Neuronal stem cell (in vitro differentiated cells): ENCODE measurements around the gene C22orf42. TPM values are rescaled to one million over a fixed set of nuclear protein-coding genes. Genes with fewer than 3 reads are reported as not detected.

ENCODE experiments used
- DNase-seq: peaks from one replicate; pipeline ENCODE4 v3.0.0-alpha.2; 2013; ENCODE audit warnings: low spot score
- H2AFZ ChIP-seq: one replicate; pipeline ENCODE4 v1.6.1; 2013; ENCODE audit warnings: mild to moderate bottlenecking, low read length, inconsistent platforms
- H2AK5ac ChIP-seq: 2 replicates; pipeline ENCODE4 v1.6.1; 2013; ENCODE audit warnings: low read depth, mild to moderate bottlenecking, inconsistent platforms, low read length, moderate library complexity, mixed read lengths
- H2BK120ac ChIP-seq: 2 replicates; pipeline ENCODE4 v1.6.1; 2013; ENCODE audit warnings: low read depth, mild to moderate bottlenecking, inconsistent platforms, low read length, moderate library complexity, mixed read lengths
- H2BK12ac ChIP-seq: one replicate; pipeline ENCODE4 v1.6.1; 2013; ENCODE audit warnings: low read length, inconsistent platforms
- H2BK15ac ChIP-seq: 2 replicates; pipeline ENCODE4 v1.6.1; 2013; ENCODE audit warnings: mild to moderate bottlenecking, low read length, inconsistent platforms, mixed read lengths
- H2BK5ac ChIP-seq: one replicate; pipeline ENCODE4 v1.6.1; 2013; ENCODE audit warnings: inconsistent platforms, mild to moderate bottlenecking, low read length, moderate library complexity
- H3K14ac ChIP-seq: one replicate; pipeline ENCODE4 v1.6.1; 2013; ENCODE audit warnings: low read length, inconsistent platforms
- H3K18ac ChIP-seq: 2 replicates; pipeline ENCODE4 v1.6.1; 2013; ENCODE audit warnings: low read length, inconsistent platforms
- H3K23ac ChIP-seq: 2 replicates; pipeline ENCODE4 v1.6.1; 2013; ENCODE audit warnings: low read depth, mild to moderate bottlenecking, mixed read lengths, low read length, inconsistent platforms; ENCODE audit not compliant: poor library complexity
- H3K27ac ChIP-seq: replicated peaks from 3 replicates; pipeline ENCODE4 v1.5.1; 2013; ENCODE audit warnings: low read length, inconsistent platforms
- H3K27me3 ChIP-seq, 3 experiments: 2 replicates each; pipeline ENCODE4 v1.6.1; 2013; ENCODE audit warnings: low read length in 3 of 3, mild to moderate bottlenecking in 2 of 3, inconsistent platforms in 1 of 3, low read depth in 1 of 3, mixed read lengths in 1 of 3, moderate library complexity in 1 of 3; ENCODE audit not compliant: control insufficient read depth in 3 of 3, insufficient read depth in 3 of 3
- H3K36me3 ChIP-seq, 2 donors: replicated peaks in 1 of 2; 2 replicates each; pipeline ENCODE4 v1.6.1; 2013; ENCODE audit warnings: low read length in 2 of 2; ENCODE audit not compliant: control insufficient read depth in 2 of 2, insufficient read depth in 2 of 2
- H3K4ac ChIP-seq: 2 replicates; pipeline ENCODE4 v1.6.1; 2013; ENCODE audit warnings: inconsistent platforms, mild to moderate bottlenecking, low read length, moderate library complexity
- H3K4me1 ChIP-seq, 2 donors: 1 replicate in 1 of 2; 2 replicates in 1 of 2; pipeline ENCODE4 v1.6.1; 2013; ENCODE audit warnings: low read length in 2 of 2, low read depth in 1 of 2; ENCODE audit not compliant: control insufficient read depth in 2 of 2, insufficient read depth in 1 of 2
- H3K4me2 ChIP-seq: one replicate; pipeline ENCODE4 v1.6.1; 2013; ENCODE audit warnings: mild to moderate bottlenecking, low read length, inconsistent platforms; ENCODE audit not compliant: insufficient read depth, poor library complexity, severe bottlenecking
- H3K4me3 ChIP-seq, 2 donors: 2 replicates each; pipeline ENCODE4 v1.5.1; 2013; ENCODE audit warnings: low read length in 2 of 2, mild to moderate bottlenecking in 2 of 2, inconsistent platforms in 1 of 2, moderate library complexity in 1 of 2
- H3K79me1 ChIP-seq: one replicate; pipeline ENCODE4 v1.6.1; 2013; ENCODE audit warnings: low read depth, mild to moderate bottlenecking, inconsistent platforms, low read length, moderate library complexity
- H3K9ac ChIP-seq: one replicate; pipeline ENCODE4 v1.6.1; 2013; ENCODE audit warnings: mild to moderate bottlenecking, low read depth, low read length, inconsistent platforms; ENCODE audit not compliant: poor library complexity
- H3K9me3 ChIP-seq, 2 donors: replicated peaks in 1 of 2; 2 replicates each; pipeline versions ENCODE3 to v1.6.1; 2013; ENCODE audit warnings: low read length in 2 of 2, mild to moderate bottlenecking in 2 of 2, inconsistent platforms in 1 of 2, low read depth in 1 of 2, mixed read lengths in 1 of 2, moderate library complexity in 1 of 2; ENCODE audit not compliant: control insufficient read depth in 2 of 2, insufficient read depth in 1 of 2
- H4K8ac ChIP-seq: one replicate; pipeline ENCODE4 v1.6.1; 2013; ENCODE audit warnings: low read depth, mild to moderate bottlenecking, inconsistent platforms, low read length, moderate library complexity
- H4K91ac ChIP-seq: one replicate; pipeline ENCODE4 v1.6.1; 2013; ENCODE audit warnings: low read length, low read depth, mild to moderate bottlenecking, inconsistent platforms; ENCODE audit not compliant: poor library complexity
- WGBS, 2 donors: extraction: QIAGEN DNeasy Blood & Tissue Kit; methylation state at CpG; one replicate each; pipeline ENCODE4 v1.1.7; 2013; ENCODE audit warnings: missing lambda C conversion rate in 2 of 2, mixed read lengths in 1 of 2; ENCODE audit not compliant: insufficient read length in 2 of 2, insufficient replicate concordance in 1 of 2; ENCODE audit errors: extremely low coverage in 2 of 2; 5-methylcytosine and 5-hydroxymethylcytosine counted together
- polyA plus RNA-seq, 2 experiments: library from polyadenylated mRNA; stranded (reverse); fragments of 200-250 nt; gene quantifications; one replicate each; pipeline ENCODE4 v1.2.3, GENCODE V29; 2013

The C22orf42 gene
- polyA plus RNA-seq (2013, experiment 1 of 2): 2.2 TPM
- 2.2 TPM for polyA plus RNA-seq (2013, experiment 2 of 2)

GRCh38 chr22:32158712-32159533 is at the start of gene C22orf42:
Gene C22orf42, minus strand, starts transcription at chr22:32159303. Its CDS starts 88 bp downstream, at chr22:32159215.
- H4K91ac ChIP-seq: no peak within 1 kb of the TSS
- H3K23ac ChIP-seq: no peak within 1 kb of the TSS
- H2BK120ac ChIP-seq: peak within 1 kb of the TSS; percentile 39
- no peak for DNase-seq
- H2BK12ac ChIP-seq: no peak within 1 kb of the TSS
- H2BK5ac ChIP-seq: peak within 1 kb of the TSS; percentile 48
- peak within 1 kb of the TSS; percentile 80 for H3K18ac ChIP-seq
- H2AFZ ChIP-seq: no peak within 1 kb of the TSS
- no CpG with 5 or more reads among the region's 12 CpGs for WGBS, 2 donors
- no peak within 1 kb of the TSS for H3K14ac ChIP-seq
- peak within 1 kb of the TSS; percentile 57 for H2AK5ac ChIP-seq
- no peak within 1 kb of the TSS for H3K9ac ChIP-seq
- peaks cover 0 to 16% (median 0%) of the 10 kb centered on the region in 3 experiments for H3K27me3 ChIP-seq
- no peak within 1 kb of the TSS for H4K8ac ChIP-seq
- H3K27ac ChIP-seq: no peak within 1 kb of the TSS
- H3K4me1 ChIP-seq: peaks cover 0 to 13% of the 10 kb centered on the region in 2 donors
- H3K9me3 ChIP-seq: no peaks in the 10 kb centered on the region
- peak within 1 kb of the TSS; percentile 23 for H3K4me2 ChIP-seq
- H3K4ac ChIP-seq: no peak within 1 kb of the TSS
- H3K79me1 ChIP-seq: no peaks in the 10 kb centered on the region
- no peaks in the 10 kb centered on the region for H3K36me3 ChIP-seq
- peak within 1 kb of the TSS; percentile 56 for H2BK15ac ChIP-seq
- no peak within 1 kb of the TSS for H3K4me3 ChIP-seq

DNA sequence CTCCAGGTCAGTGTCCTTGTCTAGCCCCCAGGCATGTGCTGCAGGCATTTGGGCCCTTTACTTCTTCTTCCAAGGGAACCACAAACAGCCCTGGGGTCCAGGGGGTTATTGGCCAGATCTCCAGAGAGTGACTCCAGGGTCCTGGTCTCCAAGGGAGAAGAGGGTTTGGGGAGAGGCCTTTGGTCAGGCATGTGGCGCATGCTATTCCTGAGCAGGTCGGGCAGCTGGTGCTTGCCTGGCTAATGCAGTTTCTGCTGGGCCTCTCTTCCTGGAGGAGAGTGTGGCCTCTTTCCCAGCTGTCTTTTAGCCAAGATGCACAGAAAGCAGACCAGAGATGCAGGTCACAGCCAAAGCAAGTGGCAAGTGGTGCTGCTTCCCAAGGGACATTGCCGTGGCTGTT is 49.6 kb upstream of the C22orf42 start:
- peaks cover 0 to 7% of the 10 kb centered on the region in 2 donors for H3K36me3 ChIP-seq
- no CpG with 5 or more reads among the region's 3 CpGs for WGBS, 2 donors
- H2BK120ac ChIP-seq: no peak overlapping the region
- no peak overlapping the region for H2BK15ac ChIP-seq
- H3K4me3 ChIP-seq: no peak overlapping the region
- no peak for DNase-seq
- peak overlapping the region; percentile 27 for H3K18ac ChIP-seq
- no peak overlapping the region for H2BK5ac ChIP-seq
- H4K91ac ChIP-seq: no peak overlapping the region
- peak overlapping the region; percentile 67 for H3K23ac ChIP-seq
- H3K4ac ChIP-seq: no peak overlapping the region
- H3K9me3 ChIP-seq: no peaks in the 10 kb centered on the region
- no peak overlapping the region for H3K9ac ChIP-seq
- H2AFZ ChIP-seq: no peak overlapping the region
- H4K8ac ChIP-seq: no peak overlapping the region
- no peak overlapping the region for H2BK12ac ChIP-seq
- no peak overlapping the region for H3K14ac ChIP-seq
- no peak overlapping the region for H3K4me2 ChIP-seq
- H3K27me3 ChIP-seq: peaks cover 0 to 11% (median 1%) of the 10 kb centered on the region in 3 experiments
- H3K27ac ChIP-seq: no peak overlapping the region
- H3K4me1 ChIP-seq: peaks cover 0 to 13% of the 10 kb centered on the region in 2 donors
- peak overlapping the region; percentile 26 for H2AK5ac ChIP-seq
- peaks cover 7% of the 10 kb centered on the region for H3K79me1 ChIP-seq

GRCh38 chr22:32207971-32208480 is 48.9 kb upstream of the C22orf42 start:
- H3K9me3 ChIP-seq: no peaks in the 10 kb centered on the region
- no peak overlapping the region for H2AK5ac ChIP-seq
- no peak overlapping the region for H2BK5ac ChIP-seq
- H2BK120ac ChIP-seq: no peak overlapping the region
- peaks cover 2 to 17% (median 3%) of the 10 kb centered on the region in 3 experiments for H3K27me3 ChIP-seq
- H4K8ac ChIP-seq: no peak overlapping the region
- peaks cover 12% of the 10 kb centered on the region for H3K79me1 ChIP-seq
- no peak overlapping the region for H3K4me2 ChIP-seq
- H4K91ac ChIP-seq: no peak overlapping the region
- no CpG with 5 or more reads among the region's 4 CpGs for WGBS, 2 donors
- no peak overlapping the region for H3K4ac ChIP-seq
- DNase-seq: no peak
- no peak overlapping the region for H3K18ac ChIP-seq
- H3K36me3 ChIP-seq: peaks cover 0 to 7% of the 10 kb centered on the region in 2 donors
- no peak overlapping the region for H3K9ac ChIP-seq
- H2BK12ac ChIP-seq: peak overlapping the region; percentile 63
- H3K27ac ChIP-seq: no peak overlapping the region
- H3K14ac ChIP-seq: no peak overlapping the region
- no peak overlapping the region for H3K4me3 ChIP-seq
- peaks cover 0 to 13% of the 10 kb centered on the region in 2 donors for H3K4me1 ChIP-seq
- no peak overlapping the region for H2BK15ac ChIP-seq
- H3K23ac ChIP-seq: peak overlapping the region; percentile 67
- H2AFZ ChIP-seq: no peak overlapping the region
